WTC11 (cell line): ENCODE data around the gene C9.

Experiments
- CREM ChIP-seq: sonication (generic); formaldehyde crosslinking; IDR thresholded peaks from 2 replicates; pipeline ENCODE4 v1.8.1; 2022; ENCODE audit warnings: mild to moderate bottlenecking, missing genetic modification reagents, moderate library complexity
- CTCF ChIP-seq: fragments of 200-600 bp; IDR thresholded peaks from 2 replicates; pipeline ENCODE4 v1.8.0; 2022; ENCODE audit warnings: antibody characterized with exemption
- IRF2 ChIP-seq: sonication (generic); formaldehyde crosslinking; IDR thresholded peaks from 2 replicates; pipeline ENCODE4 v1.8.0; 2022; ENCODE audit warnings: low read depth, missing genetic modification reagents, borderline replicate concordance

GRCh38 chr5:39284552-39284951 lies 79.7 kb downstream of the C9 start:
- TF ChIP-seq CTCF: no peak
- TF ChIP-seq CREM (CRISPR knock-in tag): no peak
- TF ChIP-seq IRF2: no peak
